A549 (cell line): ENCODE measurements around the gene TFAP2C. TPM values are rescaled to one million over a fixed set of nuclear protein-coding genes. Genes with fewer than 3 reads are reported as not detected.

Source experiments
- ATAC-seq, 2 experiments: fragments of 200-7000 bp in 1 of 2; fragments of >200 bp in 1 of 2; cut with Nextera tagmentation in 1 of 2; cut with Tn5 transposase in 1 of 2; 3 replicates each; pipeline versions ENCODE4 v1.8.0 to v1.9.1; 2018 to 2020; ENCODE audit warnings: mild to moderate bottlenecking in 1 of 2, moderate library complexity in 1 of 2
- CTCF ChIA-PET: fragments of 300-600 bp; sonication (Branson Sonifier 250); formaldehyde crosslinking; extraction: SDS; loops from one replicate; lab custom pipeline; 2021; ENCODE audit warnings: antibody characterized with exemption, inconsistent platforms; lab: Yijun Ruan, JAX
- POLR2A ChIA-PET: fragments of 350-600 bp; formaldehyde crosslinking; extraction: SDS; loops from one replicate; lab custom pipeline; 2021; ENCODE audit warnings: antibody characterized with exemption, inconsistent platforms; lab: Yijun Ruan, JAX
- DNase-seq, 2 experiments: peaks; one replicate each; pipeline versions ENCODE4 v3.0.0 to v3.0.0-alpha.2; 2011 to 2016; ENCODE audit warnings: low read depth in 1 of 2, low spot score in 1 of 2
- FAIRE-seq: peaks from 2 replicates; lab custom pipeline; 2011; peaks lifted over from hg19 to GRCh38; lab: Jason Lieb, UNC
- H3K27ac ChIP-seq, 2 experiments: fragments of >200 bp; sonication (Bioruptor Twin); formaldehyde crosslinking; 3 replicates each; pipeline ENCODE4 v1.5.1; 2016 to 2017
- H3K4me1 ChIP-seq: fragments of >200 bp; sonication (Bioruptor Twin); formaldehyde crosslinking; 3 replicates; pipeline ENCODE4 v1.6.1; 2016
- H3K4me2 ChIP-seq: fragments of >200 bp; sonication (Bioruptor Twin); formaldehyde crosslinking; 3 replicates; pipeline ENCODE4 v1.6.1; 2016
- H3K4me3 ChIP-seq: fragments of >200 bp; sonication (Bioruptor Twin); formaldehyde crosslinking; 3 replicates; pipeline ENCODE4 v1.5.1; 2016
- H3K9me3 ChIP-seq: fragments of >200 bp; sonication (Bioruptor Twin); formaldehyde crosslinking; 3 replicates; pipeline ENCODE4 v1.6.1; 2016
- ATOH8 ChIP-seq: fragments of 250-450 bp; sonication (Bioruptor Pico); IDR thresholded peaks from 2 replicates; pipeline ENCODE4 v1.5.0; 2020; ENCODE audit warnings: low read depth, mild to moderate bottlenecking, moderate library complexity
- BCL3 ChIP-seq: fragments of >200 bp; sonication (Bioruptor Twin); formaldehyde crosslinking; IDR thresholded peaks from 3 replicates; pipeline ENCODE4 v1.6.1; 2016
- CBX2 ChIP-seq: fragments of 200-600 bp; sonication (generic); IDR thresholded peaks from 2 replicates; pipeline ENCODE4 v1.6.1; 2016; ENCODE audit warnings: low read depth, mild to moderate bottlenecking, borderline replicate concordance
- CEBPB ChIP-seq, 2 experiments: fragments of >200 bp in 1 of 2; sonication (Bioruptor Twin) in 1 of 2; formaldehyde crosslinking in 1 of 2; IDR thresholded peaks; 2 replicates each; pipeline ENCODE4 v1.6.1; 2012 to 2016
- EHMT2 ChIP-seq: fragments of 200-600 bp; sonication (generic); IDR thresholded peaks from 2 replicates; pipeline ENCODE4 v1.6.1; 2016; ENCODE audit warnings: antibody characterized with exemption, low read depth, mild to moderate bottlenecking, moderate library complexity
- ELK1 ChIP-seq: fragments of 150-350 bp; IDR thresholded peaks from 2 replicates; pipeline ENCODE4 v1.6.1; 2014; ENCODE audit warnings: low read depth, mild to moderate bottlenecking, low read length
- EP300 ChIP-seq, 2 experiments: fragments of >200 bp; sonication (Bioruptor Twin); formaldehyde crosslinking; IDR thresholded peaks; 2 replicates in 1 of 2; 3 replicates in 1 of 2; pipeline ENCODE4 v1.6.1; 2016 to 2017
- FOSL2 ChIP-seq, 2 experiments: fragments of 450-650 bp in 1 of 2; fragments of >200 bp in 1 of 2; sonication (Bioruptor Twin) in 1 of 2; formaldehyde crosslinking; IDR thresholded peaks; 2 replicates each; pipeline versions ENCODE4 v1.5.0 to v1.6.1; 2016 to 2020; ENCODE audit warnings: mild to moderate bottlenecking in 1 of 2, moderate library complexity in 1 of 2
- HDAC2 ChIP-seq: fragments of 200-600 bp; sonication (generic); IDR thresholded peaks from 2 replicates; pipeline ENCODE4 v1.6.1; 2016
- HES2 ChIP-seq: fragments of >200 bp; sonication (Bioruptor Twin); formaldehyde crosslinking; IDR thresholded peaks from 2 replicates; pipeline ENCODE4 v1.6.1; 2016
- HMGXB4 ChIP-seq: fragments of 250-450 bp; sonication (Bioruptor Pico); IDR thresholded peaks from 2 replicates; pipeline ENCODE4 v1.5.0; 2021; ENCODE audit warnings: mild to moderate bottlenecking, moderate library complexity, borderline replicate concordance
- HOXB5 ChIP-seq: fragments of 250-450 bp; sonication (Bioruptor Pico); IDR thresholded peaks from 2 replicates; pipeline ENCODE4 v1.5.0; 2020; ENCODE audit warnings: mild to moderate bottlenecking, moderate library complexity
- JUN ChIP-seq, 2 experiments: fragments of >200 bp; sonication (Bioruptor Twin); formaldehyde crosslinking; IDR thresholded peaks; 2 replicates in 1 of 2; 3 replicates in 1 of 2; pipeline ENCODE4 v1.6.1; 2016 to 2017
- MAX ChIP-seq: IDR thresholded peaks from 2 replicates; pipeline ENCODE4 v1.6.1; 2012
- NFE2L2 ChIP-seq: fragments of 150-350 bp; conservative IDR thresholded peaks from 2 replicates; pipeline ENCODE4 v1.6.1; 2014; ENCODE audit warnings: low read length
- NPAS2 ChIP-seq: fragments of 250-450 bp; sonication (Bioruptor Pico); IDR thresholded peaks from 2 replicates; pipeline ENCODE4 v1.8.0; 2022; ENCODE audit warnings: mild to moderate bottlenecking, moderate library complexity, borderline replicate concordance
- PBX3 ChIP-seq: IDR thresholded peaks from 2 replicates; pipeline ENCODE4 v1.6.1; 2012
- PHF8 ChIP-seq: fragments of 200-600 bp; sonication (generic); IDR thresholded peaks from 2 replicates; pipeline ENCODE4 v1.6.1; 2016; ENCODE audit warnings: low read depth, mild to moderate bottlenecking, antibody characterized with exemption, moderate library complexity, borderline replicate concordance
- RCOR1 ChIP-seq: fragments of 150-350 bp; IDR thresholded peaks from 2 replicates; pipeline ENCODE4 v1.6.1; 2014; ENCODE audit warnings: antibody characterized with exemption, low read length, low read depth
- RFX5 ChIP-seq: fragments of 450-650 bp; IDR thresholded peaks from 2 replicates; pipeline ENCODE4 v1.7.1; 2014; ENCODE audit warnings: antibody characterized with exemption, mild to moderate bottlenecking, moderate library complexity
- USF2 ChIP-seq: fragments of 450-650 bp; IDR thresholded peaks from 2 replicates; pipeline ENCODE4 v1.6.1; 2014; ENCODE audit warnings: antibody characterized with exemption
- ZC3H11A ChIP-seq: fragments of 450-650 bp; IDR thresholded peaks from 2 replicates; pipeline ENCODE4 v1.6.1; 2014; ENCODE audit warnings: antibody characterized with exemption, mild to moderate bottlenecking
- WGBS: methylation state at CpG from one replicate; pipeline ENCODE4 v1.1.6; 2017; ENCODE audit errors: missing lambda C conversion rate; 5-methylcytosine and 5-hydroxymethylcytosine counted together
- polyA plus RNA-seq, 4 experiments: library from polyadenylated mRNA; depleted of rRNA in 3 of 4; stranded (reverse); fragments of >200 nt; fragmentation: RNase III in 1 of 4; extraction: RNeasy Plus Mini Kit Qiagen cat#74134 plus additional on column Dnase treatment in 1 of 4; gene quantifications; 2 replicates in 3 of 4; 3 replicates in 1 of 4; pipeline ENCODE4 v1.2.3, GENCODE V29; 2011 to 2017

TFAP2C gene
- polyA plus RNA-seq, 2 of the 4 experiments (the other 2 are of a cell fraction), result 9.6 to 14.2 TPM

- Histone ChIP-seq H3K27ac (peak overlapping the region; percentile 1 to 54; a peak in 4 of 6 replicates), H3K9me3 (no peaks in the 10 kb centered on the region), H3K4me2 (peak overlapping the region; percentile 46), H3K4me1 (peaks cover 26% of the 10 kb centered on the region), H3K4me3 (no peak overlapping the region)
- 9% methylated on average over 7 of the region's 7 CpGs for WGBS
- FAIRE-seq, result no peak
- TF ChIP-seq RFX5 (peak; percentile 46; the same call in 1 of the 2 replicates), PHF8 (no peak), PBX3 (no peak), FOSL2 (IDR thresholded peaks at IDR 0.05) (no peak), FOSL2 (CRISPR knock-in tag; IDR thresholded peaks at IDR 0.05) (peak; percentile 53), EHMT2 (no peak)
- peak in 1 of 2 experiments; percentile 65 for DNase-seq
- ATAC-seq, result peak; percentile 78 to 80
- CTCF ChIA-PET, result interaction anchor here (1.0 to 1.4 kb wide), 3 partner anchors 10 to 37 kb away, joined by 3 to 4 read pairs (median 4); no protein-coding TSS in a partner anchor
- POLR2A ChIA-PET, result no interaction called here
These were observed 41.6 kb upstream of the TFAP2C start for GRCh38 chr20:56587307-56588041.

GRCh38 chr20:56588996-56589395 is 40.1 kb upstream of the TFAP2C start:
- TF ChIP-seq ATOH8 (CRISPR knock-in tag) (no peak), RCOR1 (no peak), HDAC2 (no peak), RFX5 (no peak), BCL3 (no peak), HOXB5 (no peak), NFE2L2 (no peak), ELK1 (no peak), MAX (no peak), ZC3H11A (no peak), NPAS2 (CRISPR knock-in tag) (no peak), JUN (IDR thresholded peaks at IDR 0.05) (no peak), EP300 (IDR thresholded peaks at IDR 0.05) (no peak), CBX2 (no peak), PBX3 (no peak), HES2 (no peak), CEBPB (IDR thresholded peaks at IDR 0.05) (no peak), HMGXB4 (CRISPR knock-in tag) (no peak), USF2 (no peak)
- ChIA-PET POLR2A (no interaction called here), CTCF (interaction anchor here (0.6 to 0.9 kb wide), 3 partner anchors 41 to 1698 kb away, joined by 3 read pairs; no protein-coding TSS in a partner anchor)
- Histone ChIP-seq H3K4me3 (no peak overlapping the region), H3K27ac (no peak overlapping the region), H3K4me2 (no peak overlapping the region), H3K4me1 (peaks cover 29% of the 10 kb centered on the region), H3K9me3 (no peaks in the 10 kb centered on the region)
- no peak for DNase-seq
- WGBS, result 93% methylated on average over 3 of the region's 3 CpGs
- ATAC-seq, result no peak
- FAIRE-seq, result no peak
